HG03280 (cell line): ENCODE measurements around the gene SSBP3.
"Not testable (repeated sequence)": the region's sequence is repeated elsewhere in the genome, so short reads cannot be mapped to it uniquely, and the experiment has no call there.

Experiments used
- ATAC-seq: cut with Tn5 transposase; IDR thresholded peaks from one replicate; pipeline ENCODE4 v1.9.1; 2021; ENCODE audit warnings: mild to moderate bottlenecking, moderate library complexity; ENCODE audit not compliant: unreplicated experiment

Gene SSBP3

DNA sequence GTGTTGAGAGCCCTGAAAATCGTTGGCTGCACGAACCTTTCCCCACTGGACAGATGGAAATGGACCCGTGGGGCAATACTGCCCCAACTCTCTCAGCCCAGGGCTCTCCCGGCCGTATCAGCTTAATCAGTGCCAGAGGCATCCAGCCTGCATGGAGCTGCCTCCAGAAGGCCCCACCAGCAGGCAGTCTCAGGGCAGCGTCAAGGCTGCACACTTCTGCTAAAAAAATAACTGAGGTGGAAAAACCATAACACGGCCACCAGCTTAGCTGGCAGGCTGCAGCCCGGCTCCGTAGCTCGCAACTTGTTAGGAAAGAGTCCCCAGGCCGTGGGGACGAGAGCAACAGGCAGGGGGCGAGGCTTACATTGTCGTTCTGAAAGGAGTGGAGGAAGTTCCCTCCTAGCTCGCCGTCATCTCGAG, 178.3 kb downstream of the SSBP3 start:
- no peak for ATAC-seq

DNA sequence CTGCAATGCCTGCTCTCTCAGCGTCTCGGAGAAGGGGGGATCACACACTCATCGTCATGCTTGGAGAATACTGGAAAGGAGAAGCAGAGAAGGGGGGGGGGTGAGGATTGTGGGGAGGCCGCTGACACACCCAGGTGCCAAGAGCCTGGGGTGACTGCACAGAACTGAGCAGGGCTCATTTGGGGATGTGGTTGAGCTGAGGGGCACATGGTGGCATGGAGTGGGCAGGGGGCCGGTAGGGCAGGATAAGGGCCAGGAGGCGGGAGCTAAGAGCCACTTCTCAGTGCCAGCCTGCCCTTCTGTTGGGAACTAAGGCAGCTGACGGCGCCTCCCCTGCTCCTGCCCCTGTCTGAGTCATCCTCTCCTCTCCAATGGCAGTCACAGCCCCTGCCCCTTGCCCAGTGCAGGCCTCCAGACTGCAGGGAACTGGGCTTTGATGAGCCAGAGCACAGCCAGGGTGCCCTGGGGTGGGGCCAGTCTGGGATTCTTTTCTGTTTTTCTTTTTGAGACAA, 179.0 kb downstream of the SSBP3 start:
- no peak for ATAC-seq

DNA sequence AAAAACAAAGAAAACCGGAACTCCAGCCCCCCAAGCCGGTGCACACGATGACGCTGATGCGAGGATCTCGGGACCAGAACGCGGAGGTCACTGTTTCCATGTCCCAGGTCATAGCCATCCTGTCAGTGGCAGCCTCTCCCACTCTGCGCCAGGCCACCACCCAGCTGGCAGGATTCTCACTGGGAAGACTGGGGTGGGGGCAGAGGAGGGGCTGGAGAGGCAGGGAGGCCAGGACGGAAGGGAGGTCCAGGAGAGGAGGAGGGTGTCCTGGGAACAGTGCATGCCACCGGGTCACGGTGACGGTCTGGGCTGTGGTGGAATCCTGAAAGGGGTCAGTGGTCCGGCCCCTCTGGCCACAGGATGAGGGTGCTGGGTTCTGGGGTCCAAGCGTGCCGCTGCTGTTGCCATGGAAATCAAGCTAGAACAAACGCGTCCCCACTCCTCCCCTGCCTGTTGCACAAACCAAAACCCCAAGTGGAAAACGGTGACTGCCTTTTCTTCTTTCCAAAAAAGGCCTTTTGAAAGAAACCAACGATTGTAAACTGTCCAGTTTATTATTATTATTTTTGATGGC, 180.1 kb downstream of the SSBP3 start:
- no peak for ATAC-seq

DNA sequence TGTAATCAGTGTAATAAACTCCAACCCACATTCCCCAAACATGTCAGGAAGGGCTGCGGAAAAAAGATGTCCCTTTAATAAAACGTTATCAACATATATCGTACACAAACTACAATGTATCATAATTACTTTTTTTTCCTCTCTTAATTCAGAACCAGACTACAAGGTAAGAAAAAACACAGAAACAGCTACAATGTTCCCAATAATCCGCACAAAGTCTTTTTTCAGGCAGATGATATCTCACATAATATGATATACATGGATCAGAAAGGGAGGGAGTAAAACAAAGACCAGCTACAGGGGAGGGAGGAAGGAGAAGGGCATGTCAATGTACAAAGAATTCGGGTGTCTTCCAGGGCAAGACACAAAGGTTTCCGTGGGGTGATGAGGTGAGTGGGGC, 180.8 kb downstream of the SSBP3 start:
- no peak for ATAC-seq

DNA sequence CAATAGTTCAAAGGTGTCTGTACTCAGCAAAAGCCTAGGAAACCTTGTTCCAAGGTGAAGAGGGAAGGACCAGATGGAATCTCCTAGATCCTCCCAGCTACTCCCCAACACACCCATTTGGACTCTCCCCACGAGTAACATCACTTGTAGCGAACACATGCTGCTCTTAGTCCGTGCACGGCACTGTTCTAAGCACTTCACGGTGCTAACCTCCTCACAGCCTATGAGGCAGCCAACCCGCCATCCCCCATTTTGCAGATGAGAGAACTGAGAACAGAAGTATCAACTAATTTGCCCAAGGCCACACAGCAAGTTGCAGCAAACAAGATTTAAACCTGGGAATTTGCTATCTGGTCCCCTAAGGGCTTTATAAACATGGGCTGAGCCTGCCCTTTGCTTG, 182.0 kb downstream of the SSBP3 start:
- ATAC-seq: no peak

DNA sequence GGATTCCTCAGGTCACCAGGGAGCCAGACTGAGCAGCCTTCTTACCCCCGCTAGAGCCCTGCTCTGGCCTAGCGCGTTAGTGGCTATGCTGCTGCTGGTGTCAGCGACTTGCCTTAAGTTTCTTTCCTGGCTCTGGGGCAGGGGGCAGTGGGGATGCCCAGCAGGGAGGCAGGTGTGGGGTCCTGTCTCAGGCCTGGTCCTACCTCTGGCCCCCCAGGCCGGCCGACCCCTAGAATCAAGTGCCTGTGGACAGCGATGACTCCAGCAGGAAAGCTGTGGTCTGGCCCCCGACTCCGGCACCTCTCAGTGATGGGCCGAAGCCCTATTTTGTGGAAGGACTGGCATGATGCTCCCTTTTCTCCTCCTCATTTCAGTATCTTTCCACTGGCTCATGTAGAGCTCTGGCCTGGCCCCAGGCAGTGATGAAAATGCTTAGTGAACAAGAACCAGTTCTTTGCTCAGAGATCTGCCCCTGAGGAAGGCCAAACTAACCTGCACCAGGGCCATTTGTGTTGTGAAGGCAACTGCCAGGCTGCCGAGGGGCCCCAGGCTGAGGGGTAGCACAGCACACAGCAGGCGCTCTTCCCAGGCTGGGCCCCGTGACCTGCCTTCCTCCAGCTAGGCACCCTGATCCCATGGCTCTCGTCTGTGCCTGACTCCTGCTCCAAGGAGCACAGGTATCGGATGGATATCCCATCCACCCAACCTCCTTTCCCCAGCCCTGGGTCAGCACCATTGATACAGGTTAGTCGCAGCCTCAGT, 182.6 kb downstream of the SSBP3 start:
- no peak for ATAC-seq

DNA sequence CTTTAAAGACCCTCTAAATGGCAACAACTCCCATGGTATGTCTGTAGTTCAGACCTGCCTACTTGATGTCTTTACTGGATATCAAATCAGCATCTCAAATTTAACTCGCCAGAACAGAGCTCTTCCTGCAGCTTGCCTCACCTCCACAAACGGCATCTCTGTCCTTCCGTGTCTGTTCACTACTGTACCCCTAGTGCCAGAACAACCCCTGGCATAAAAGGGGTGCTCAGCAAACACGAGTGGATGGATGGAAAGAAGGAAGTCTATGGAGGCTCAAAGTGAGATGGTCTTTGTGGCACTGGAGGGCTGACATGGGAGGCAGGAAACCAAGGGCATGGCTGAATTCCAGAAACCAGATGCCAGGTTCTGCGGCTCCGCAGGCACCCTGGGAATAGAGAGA, 183.5 kb downstream of the SSBP3 start:
- ATAC-seq: no peak

DNA sequence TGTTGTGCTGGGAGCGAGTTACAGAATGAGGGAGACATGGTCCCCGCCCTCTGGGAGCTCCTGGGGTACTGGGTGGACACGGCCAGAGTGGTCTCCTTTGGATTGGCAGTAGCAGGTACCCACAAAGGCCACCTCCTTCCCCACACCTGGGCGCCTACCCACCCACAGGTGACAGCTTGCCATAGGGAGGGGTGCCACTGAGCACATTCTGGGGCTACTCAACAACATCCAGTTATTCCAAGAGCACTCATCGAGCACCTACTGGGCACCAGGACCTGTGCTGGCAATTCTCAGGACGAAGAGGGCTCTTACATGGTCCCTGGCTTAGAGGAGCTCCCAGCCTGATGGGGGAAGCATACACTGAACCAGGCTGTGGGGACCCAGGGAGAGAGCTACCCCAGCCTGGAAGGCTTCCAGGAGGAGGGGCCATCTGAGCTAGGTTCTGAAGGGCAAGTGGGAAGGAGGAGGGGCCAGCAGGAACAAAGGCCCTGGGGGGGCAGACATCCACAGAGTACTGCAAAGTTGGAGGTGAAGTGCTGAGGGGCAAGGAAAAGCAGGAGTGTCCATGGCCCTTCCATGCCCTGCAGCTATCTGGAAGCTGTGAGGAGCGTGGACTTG, 184.2 kb downstream of the SSBP3 start:
- ATAC-seq: no peak

DNA sequence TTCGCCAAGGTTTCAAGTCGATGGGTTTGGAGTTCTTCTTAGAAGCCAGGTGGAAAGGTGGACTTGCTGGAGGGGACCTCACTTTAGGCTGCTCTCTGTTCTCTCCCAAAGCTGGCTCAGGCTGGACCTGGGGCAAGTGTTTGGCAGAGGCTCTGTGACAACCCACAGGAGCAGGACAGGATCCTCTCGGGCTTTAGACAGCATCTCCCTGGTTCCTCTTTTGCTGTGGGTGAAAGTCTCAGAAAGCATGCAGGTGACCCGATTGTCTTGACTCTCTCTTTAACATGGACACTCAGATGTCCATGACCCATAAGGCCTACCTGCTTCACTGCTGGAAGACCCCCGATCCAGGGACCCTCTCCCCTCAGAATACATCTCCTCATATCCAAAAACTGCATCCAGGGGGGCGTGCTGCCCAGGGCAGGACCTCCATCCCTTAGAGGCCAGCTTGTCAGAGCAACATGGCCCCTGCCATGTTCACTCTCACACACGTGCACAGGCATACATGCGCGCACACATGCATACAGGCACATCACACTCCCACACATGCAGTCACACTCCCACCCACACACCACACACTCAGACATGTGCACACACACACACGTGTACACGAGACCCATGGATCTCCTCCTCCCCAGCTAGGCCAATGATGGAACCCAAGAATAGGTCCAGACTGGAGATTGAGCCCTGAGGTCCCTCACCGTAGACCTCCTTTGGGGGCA, 184.9 kb downstream of the SSBP3 start:
- no peak for ATAC-seq

DNA sequence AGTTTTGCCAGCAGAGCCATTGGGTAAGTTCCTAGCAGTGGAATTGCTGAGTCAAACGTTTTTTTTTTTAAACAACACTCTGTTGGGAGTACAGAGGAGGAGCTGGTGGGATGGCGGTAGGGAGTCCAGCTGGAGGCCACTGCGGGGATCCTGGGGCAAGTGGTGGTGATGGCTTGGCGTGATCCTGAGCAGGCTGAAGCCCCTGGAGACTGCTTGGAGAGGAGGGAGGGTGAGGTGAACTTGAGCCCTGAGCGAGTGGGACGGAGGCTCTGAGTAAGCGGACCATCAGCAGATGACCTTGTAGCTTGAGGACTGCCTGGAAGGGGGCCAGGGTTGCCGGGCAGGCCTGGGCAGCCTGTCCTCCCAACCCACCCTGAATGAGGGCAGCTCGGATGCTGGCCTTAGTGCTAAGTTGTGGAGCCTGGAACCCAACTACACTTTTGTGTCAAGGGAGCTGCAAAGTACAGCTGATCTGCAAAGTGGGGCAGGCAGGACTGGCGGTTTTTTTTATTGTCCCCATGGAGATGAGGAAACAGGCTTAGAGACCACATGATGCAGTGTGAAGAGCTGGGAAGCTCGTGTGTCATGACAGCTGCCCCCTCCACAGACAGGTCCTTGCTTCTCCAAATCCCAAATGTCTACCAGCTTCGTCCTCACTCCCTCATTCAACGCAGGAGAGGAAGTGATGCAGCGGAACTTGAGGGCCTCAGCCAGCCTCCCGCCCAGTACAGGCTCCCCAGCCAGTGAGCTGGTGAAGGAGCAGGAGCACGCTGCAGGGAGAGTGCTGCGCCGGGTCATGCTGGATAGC, 186.0 kb downstream of the SSBP3 start:
- ATAC-seq: no peak

DNA sequence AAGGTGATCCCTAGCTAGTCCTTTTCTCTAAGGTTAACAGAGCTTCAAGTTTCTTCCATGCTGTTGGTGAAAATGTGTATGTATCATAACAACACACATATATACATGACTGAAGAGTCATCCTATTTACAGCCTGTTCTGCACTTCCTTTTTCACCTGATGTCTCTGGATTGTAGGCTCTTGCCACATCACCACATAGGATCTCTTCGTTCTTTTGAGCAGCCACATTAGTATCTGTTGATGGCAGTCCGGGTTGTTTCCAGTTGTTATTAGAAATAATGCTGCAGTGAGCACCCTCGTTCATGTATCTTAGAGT, 186.5 kb downstream of the SSBP3 start:
- no peak for ATAC-seq

DNA sequence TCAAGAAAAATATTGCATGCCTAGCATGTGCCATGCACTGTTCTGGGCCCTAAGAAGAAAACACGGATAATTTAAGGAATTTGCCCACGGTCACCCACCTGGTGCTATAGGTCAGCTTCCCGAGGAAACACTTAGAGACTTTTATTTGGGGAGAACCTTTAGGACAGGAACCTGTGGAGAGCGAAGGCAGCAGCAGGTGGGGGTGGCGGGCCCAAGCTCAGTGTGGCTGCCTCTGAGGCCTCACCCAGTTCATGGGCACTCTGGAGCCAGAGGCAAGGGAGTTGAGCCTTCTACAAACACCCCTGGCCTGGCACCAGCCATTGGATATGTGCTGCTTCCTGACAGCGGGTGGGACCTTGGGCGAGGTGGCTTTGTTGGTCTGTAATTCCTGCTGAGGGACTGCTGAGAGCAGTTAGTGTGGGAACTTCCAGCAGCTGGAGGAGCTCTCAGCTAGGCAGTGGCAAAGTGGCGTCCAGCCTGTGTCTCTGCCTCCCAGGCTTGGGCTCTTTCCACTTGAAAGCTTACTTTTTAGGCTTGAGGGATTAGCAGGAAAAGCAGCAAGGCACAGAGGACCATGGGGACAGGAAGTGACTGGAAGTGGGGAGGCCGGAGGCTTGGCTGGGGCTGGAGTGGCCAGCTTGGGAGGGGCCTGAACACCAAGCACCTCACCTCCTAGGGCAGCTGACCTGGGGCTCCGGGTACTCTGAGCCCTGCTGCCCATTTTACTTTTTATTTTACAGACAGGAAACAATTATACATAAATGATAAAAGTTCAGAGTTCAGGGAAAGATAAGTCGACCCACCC, 187.1 kb downstream of the SSBP3 start:
- ATAC-seq: no peak

DNA sequence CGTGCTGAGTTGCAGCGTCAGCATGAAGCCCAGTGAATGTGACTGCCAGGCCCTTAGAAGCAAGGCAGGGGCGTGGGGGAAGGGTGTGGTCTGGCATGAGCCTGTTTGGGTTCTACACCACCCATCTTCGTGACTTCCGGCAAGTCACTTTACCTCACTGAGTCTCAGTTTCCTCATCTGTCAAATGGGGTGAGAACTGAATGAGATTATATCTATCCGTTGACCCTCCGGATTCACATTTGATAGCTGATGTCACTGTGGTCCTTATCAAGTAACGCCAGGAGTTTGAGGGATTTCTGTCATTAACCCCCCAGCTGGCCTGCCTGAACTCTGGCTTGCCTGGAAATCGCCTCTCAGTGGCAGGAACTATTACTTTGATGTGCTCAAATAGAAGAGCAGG, 190.7 kb downstream of the SSBP3 start:
- ATAC-seq: no peak

DNA sequence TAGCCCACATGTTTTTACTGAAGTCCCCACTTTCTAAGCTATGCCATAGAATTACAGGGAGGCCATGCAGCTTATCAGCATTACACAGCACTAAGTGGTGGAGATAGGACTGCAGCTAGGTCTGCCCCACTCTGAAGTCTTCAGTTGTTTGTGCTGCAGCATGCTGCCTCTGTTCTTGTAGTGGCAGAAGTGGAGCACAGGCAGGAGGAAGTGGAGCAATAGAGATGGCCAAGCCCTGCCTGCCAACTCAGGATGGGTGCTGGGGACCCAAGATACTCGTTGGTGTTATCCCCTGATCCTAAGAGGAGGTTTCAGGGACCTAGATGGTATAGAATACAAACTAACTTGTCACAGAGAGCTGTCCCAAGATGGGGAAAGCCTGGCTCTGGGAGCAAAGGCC, 193.3 kb downstream of the SSBP3 start:
- no peak for ATAC-seq

DNA sequence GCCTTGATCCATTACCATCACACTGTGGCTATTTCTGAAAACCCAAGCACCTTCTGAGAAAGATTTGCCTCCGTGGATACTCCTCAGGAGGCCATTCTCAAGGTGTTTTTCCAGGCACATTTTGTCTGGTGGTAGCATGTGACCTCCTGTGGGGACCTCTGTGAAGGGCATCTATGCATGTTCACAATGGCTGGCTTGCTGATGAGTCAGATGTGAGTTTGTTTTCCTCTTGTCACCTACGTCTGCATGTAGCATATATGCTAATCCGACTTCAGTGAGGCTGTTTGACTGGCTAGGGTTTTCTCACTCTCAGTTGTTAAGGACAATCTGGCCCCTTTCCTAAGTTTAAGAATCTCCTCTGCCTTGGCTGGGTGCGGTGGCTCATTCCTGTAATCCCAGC, 198.3 kb downstream of the SSBP3 start:
- ATAC-seq: not testable (repeated sequence)

DNA sequence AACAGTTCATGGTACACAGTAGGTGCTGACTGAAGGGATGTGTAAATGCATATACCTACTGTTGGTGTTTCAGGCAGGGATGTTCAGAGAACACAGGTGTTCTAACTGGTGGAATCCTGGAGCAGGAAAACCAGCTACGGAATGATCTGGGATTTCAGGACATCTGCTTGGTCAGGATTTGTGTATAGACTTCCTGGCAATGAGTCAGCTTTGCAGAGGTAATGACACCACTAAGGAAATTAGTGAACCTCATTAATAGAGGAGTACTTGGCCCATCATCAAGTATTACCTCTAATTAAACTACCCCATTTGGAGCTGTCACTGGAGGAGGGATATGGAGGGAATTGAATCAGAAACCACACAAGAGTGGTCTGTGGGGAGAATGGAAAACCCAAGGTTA, 198.9 kb downstream of the SSBP3 start:
- no peak for ATAC-seq

DNA sequence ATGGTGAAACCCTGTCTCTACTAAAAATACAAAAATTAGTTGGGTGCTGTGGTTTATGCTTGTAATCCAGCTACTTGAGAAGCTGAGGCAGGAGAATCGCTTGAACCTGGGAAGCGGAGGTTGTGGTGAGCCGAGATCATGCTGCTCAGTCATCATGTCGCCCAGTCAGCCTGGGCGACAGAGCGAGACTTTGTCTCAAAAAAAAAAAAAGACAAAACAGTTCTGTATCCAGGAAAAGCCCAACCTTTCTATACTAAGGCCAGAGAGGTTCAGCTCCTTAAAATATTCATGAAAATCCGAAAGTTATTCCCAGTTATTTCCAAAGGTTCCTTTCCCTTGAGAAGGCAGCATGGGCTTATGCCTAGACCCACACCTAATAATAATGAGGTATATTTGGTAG, 202.0 kb downstream of the SSBP3 start:
- ATAC-seq: no peak

DNA sequence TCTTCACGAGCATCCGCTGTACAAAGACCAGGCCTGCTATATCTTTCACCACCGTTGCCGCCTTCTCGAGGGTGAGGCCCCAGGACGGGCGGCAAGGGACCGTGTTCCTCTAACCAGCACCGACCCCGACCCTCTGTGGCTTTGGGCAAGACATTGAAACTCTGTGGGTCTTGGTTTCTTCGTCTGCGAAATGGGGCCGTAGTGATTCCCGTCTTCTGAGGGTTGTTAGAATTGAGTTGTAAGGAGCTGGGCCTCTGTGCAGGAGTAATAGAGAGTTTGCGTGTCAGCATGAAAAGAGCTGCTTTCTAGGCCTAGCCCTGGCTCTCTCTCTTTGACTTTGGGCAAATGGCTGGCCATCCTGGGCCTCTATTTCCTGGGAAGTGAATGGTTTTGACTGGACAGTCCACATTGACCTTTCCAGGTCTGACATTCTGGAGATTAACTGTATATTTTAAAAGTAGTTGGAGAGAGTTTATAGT, 205.6 kb downstream of the SSBP3 start:
- ATAC-seq: peak; percentile 6

DNA sequence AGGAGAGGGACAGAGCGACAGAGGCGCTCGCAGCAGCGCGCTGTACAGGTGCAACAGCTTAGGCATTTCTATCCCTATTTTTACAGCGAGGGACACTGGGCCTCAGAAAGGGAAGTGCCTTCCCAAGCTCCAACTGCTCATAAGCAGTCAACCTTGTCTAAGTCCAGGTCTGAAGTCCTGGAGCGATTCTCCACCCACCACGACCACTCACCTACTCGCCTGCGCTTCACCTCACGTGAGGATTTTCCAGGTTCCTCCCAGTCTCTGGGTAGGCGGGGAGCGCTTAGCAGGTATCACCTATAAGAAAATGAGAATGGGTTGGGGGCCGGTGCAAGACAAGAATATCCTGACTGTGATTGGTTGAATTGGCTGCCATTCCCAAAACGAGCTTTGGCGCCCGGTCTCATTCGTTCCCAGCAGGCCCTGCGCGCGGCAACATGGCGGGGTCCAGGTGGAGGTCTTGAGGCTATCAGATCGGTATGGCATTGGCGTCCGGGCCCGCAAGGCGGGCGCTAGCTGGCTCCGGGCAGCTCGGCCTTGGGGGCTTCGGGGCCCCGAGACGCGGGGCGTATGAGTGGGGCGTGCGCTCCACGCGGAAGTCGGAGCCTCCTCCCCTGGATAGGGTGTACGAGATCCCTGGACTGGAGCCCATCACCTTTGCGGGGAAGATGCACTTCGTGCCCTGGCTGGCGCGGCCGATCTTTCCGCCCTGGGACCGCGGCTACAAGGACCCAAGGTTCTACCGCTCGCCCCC, 206.3 kb downstream of the SSBP3 start, which contains the start of the genes CYB5RL and MRPL37:
CYB5RL (minus strand) TSS at position 266 of the 754 bp plus-strand sequence. CDS start 4,414 bp downstream, outside the sequence.
MRPL37 (plus strand) TSS at position 403 of the 754 bp plus-strand sequence; CDS start at position 480, 77 bp downstream.
- ATAC-seq: peak; percentile 97
